GM18499 (cell line): ENCODE measurements around the gene HOXA6.

Source experiments
- ATAC-seq: cut with Tn5 transposase; IDR thresholded peaks from one replicate; pipeline ENCODE4 v1.9.1; 2021; ENCODE audit warnings: moderate number of reproducible peaks; ENCODE audit not compliant: insufficient read depth, unreplicated experiment

Gene HOXA6

DNA sequence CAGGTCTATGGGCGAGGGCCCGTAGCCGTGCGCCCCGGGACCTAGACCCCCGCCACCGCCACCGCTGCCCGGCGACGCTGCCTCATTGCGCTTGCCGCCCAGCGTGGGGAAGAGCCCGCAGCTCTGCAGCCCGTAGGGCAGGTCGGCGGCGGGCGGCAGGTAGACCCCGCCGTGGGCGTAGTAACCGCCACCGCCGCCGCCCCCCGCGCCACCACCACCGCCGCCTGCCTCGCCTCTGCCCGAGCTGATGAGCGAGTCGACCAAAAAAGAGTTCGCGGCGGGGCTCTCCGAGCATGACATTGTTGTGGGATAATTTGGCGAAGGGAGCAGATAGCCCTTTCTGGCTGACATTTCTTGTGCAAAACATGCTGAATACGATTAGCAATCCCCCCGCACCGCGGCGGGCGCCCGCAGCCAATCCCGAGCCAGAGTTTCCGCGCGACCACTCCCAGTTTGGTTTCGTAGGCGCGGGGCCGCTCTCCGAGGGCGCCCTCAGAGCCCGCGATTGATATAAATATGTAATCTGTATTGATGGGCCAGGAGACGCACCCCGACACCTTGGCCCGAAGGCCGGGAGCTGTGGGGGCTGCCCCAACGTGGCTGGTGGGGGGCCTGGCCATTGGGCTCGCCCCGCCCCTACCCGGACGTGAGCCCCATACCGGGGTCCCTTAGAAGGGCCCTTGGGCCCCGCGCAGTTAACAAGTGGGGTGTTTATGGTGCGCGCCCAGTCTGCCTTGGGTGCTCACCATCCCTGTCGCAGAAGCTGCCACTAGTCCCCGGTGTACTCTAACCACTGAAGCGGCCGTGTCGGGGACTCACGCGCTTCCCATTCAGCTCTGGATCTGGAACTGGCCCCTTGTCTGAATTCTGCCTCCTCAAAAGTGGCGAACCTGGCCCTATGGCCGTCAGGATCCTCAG is 26.6 kb upstream of the HOXA6 start, which contains the start of gene HOXA10:
HOXA10 (minus strand) TSS at position 365 of the 918 bp plus-strand sequence; CDS start at position 351, 14 bp downstream.
- ATAC-seq, result no peak

DNA sequence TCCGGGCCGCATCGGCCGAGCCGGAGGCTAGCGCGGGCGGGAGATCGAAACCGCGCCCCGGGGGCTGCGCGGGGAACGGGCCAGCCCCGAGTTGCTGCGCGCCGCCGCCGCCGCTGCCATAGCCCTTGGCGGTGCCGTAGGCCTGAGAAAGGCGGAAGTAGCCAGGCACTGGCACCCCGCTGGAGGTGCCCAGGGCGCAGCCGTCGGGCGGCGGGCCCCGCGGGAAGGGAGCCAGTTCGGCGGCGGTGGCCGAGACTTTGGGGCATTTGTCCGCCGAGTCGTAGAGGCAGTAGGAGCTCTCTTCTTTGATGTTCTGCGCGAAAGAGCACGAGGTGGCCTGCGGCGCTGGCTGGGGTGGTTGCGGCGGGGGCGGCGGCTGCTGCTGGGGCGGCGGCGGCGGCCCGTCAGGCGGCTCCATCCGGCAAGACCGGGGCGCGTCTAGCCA is 26.0 kb upstream of the HOXA6 start:
- ATAC-seq, result no peak

DNA sequence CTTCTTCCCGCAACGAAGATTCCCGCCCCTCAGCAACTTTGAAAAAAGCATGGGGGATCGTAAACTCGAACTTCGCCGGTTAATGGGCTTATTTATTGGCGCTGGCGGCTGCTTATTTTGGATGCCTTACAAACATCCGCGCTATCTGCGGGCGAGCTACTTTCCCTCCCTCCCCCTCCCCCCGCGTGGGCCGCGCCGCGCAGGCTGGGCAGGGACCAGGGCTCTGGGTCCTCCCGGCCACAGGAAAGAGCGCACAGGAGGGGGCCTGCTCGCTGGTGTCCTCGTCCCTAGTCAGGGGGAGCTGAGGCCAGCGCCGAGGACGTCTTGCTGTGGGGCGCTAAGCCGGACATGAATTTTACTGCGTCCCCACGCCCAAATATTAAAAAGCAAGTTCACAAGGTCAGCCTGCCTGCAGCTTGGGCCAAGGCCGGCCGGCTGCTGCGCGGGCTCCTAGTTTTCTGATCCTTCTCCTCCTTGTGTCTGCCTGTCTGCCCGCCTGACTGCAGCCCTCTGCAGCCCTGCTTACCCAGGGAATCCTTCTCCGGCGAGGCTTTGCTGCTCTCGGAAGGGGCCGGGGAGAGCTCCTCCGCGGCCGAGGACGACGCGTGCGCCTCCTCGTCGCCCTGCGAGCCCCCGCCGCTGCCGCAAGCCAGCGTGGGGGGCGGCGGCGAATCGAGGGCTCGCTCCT is 25.4 kb upstream of the HOXA6 start:
- no peak for ATAC-seq

DNA sequence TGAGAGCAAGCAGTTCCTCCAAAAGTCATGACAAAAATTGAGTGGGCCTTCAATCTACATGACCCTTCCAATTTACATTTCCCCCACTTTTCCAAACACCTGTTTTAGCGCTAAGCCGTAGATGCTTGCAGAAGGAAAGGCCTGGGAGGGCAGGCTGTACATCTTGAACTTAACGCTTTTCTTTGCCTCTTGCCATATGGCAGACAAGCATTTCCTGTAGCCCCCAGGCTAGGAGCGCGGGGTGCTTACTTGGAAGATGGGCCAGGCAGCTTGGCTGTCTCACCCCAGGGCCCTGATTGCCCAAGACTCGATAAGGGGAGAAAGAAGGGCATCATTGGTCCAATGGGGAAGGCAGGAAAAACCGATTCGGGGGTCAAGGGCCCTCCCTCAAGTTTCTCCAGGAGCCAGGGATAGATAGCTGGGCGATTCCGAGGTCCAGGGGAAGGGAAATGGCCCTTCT is 24.8 kb upstream of the HOXA6 start:
- no peak for ATAC-seq

DNA sequence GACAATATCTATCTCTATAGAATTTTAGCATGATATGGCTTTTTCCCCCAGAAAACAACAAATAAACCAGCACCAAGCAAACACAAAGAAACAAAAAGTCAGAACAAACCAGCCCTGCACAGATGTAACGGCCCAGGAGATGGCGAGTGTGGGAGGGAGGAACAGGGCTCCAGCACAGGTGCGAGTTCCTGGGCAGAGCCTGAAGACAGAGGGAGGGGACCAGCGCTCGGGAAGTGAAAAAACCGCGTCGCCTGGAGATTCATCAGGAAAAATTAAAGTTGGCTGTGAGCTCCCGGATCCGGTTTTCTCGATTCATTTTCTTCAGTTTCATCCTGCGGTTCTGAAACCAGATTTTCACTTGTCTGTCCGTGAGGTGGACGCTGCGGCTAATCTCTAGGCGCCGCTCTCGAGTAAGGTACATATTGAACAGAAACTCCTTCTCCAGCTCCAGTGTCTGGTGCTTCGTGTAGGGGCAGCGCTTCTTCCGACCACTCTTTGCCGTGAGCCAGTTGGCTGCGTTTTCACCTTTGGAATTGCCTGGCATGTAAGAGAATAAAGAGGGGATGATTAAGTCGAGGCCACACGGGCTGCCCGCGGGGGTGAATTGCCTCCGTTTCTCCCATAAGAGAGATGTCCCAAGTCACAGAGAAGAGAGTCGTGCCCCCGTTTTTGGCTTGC is 24.2 kb upstream of the HOXA6 start:
- ATAC-seq, result no peak

DNA sequence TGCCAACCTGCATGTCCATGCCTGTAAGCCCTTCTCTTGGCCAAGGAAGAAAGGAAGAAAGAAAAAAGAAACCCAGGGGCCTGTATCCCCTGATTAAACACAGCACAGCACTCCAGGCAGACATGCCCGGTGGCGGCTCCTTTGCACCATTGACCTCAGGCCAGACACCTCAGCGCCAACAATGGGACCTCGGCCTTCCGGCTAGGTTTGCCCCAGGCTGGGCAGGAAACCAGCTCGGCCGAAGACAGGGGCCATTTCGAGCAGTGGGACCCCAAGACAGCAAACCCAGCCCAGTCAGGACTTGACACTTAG is 23.7 kb upstream of the HOXA6 start:
- no peak for ATAC-seq

DNA sequence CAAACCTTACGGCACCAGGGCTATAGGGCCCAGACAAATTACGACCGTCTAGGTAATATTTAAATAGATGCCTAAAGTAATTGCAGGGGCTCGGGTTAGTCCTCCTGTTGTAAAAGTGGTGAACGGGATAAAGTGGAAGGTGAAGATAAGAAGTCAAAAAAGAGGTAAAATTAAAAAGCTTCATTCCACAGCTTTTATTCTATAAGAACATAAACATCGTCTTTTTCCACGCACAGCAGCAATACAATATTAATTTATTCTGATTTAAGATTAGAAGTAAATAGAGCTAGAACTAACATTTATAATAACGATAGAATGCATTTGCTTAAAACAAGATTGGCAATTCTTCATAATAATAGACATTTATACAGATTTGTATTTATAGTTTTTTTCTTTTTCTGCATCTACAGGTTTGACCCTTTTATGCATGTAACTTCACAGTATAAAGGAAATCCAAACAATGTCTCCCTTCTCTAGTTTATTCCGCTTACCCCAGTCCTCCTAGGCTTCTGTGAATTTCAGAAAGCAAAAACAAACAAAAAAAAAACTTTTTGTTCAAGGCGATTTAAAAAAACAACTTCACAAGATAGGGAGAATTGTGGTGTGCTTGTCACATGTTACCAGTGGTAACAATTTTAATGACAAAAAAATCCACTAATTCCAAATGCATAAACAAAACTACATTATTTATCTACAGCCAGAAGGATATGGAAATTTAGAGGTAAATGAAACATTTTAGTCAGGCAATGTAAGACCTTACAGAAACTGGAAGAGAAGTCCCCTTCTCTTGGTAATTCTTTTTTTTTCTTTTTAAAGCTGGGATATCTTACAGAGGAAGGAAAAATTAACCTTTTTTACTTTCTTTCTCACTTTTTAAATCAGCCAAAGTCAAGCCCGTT is 23.1 kb upstream of the HOXA6 start:
- ATAC-seq, result no peak

DNA sequence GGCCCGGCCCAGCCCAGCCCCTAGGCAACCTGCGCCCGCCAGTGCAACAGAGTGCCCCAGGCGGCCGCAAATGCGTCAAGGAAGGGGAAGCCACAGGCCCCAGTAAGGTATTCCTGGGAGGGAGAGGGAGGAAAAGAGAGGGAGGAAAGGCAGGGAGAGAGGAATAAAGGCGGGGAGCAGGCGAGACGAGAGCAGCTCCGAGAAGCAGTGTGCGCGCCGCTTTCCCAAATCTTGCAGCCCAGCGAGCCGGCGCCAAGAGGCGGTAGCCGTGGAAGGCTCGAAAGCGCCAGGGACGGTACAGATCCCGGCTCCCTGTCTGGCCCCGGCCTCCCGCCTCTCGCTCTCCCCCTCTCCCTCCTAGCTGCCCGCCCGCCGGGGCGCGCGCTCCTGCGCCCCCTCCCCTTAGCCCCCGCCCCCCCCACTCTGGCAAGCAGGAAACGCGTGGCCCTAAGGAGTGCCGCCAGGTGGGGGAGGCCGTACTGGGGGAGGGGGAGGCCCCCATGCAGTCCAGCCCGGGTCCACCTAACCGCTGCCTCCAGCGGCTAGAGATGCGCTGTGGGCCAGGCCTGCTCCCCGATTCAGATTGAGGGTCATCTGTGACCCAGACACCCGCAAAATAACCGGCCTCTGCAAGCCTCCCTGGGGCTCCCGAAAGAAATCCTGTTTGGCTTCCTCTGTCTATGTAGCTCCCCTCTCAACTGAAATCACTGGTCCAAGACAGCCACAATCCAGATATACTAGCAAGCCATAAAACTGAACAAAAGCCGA is 22.3 kb upstream of the HOXA6 start:
- ATAC-seq, result no peak

DNA sequence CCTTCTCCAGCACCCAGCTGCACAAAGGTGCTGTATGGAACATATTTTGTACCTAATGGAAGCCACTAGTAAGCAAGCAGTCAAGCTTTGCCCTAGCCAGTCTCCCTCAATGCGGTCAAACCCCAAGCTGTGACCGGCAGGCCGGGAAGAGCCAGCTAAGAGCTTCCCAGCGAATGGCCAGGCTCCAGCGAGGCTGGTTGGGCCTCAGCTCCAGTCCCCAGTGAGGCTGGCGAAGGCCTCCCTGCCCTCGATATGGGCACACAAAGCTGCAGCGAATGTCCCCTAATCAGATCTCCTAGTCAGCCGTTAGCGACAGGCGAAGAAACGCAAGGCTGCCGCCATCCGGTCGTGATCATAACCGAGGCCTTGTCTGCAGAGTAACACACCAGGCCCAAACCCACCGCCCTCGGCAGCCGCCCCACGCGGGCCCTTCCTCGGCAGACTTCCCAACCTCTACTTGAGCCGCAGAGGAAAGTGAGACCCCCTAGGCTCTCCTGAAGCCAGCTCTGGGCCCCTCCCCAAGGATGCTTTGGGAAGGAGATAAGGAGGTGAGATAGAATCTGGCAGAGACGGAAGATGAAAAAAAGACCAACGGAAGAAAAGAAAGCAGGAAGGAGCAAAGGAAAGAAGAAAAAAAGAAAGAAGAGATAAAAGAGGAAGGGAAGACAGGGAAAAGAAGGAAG is 20.8 kb upstream of the HOXA6 start:
- ATAC-seq, result no peak

DNA sequence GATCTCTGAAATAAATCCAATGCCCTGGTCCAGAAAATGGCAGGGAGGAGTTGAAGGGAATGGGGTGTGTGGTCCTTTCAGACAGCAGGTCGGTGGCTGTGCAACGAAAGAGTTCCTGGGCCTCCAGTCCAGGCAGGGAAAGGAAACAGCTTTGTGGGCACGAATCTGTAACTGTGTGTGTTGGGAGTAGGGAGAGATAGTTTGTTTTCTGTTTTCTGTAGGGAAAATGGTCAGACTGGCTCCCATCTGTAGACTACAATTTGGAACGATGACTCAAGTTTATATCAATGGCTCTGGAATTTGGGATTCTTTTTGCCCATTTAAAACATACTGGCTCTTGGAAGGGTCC is 20.3 kb upstream of the HOXA6 start:
- ATAC-seq, result no peak

DNA sequence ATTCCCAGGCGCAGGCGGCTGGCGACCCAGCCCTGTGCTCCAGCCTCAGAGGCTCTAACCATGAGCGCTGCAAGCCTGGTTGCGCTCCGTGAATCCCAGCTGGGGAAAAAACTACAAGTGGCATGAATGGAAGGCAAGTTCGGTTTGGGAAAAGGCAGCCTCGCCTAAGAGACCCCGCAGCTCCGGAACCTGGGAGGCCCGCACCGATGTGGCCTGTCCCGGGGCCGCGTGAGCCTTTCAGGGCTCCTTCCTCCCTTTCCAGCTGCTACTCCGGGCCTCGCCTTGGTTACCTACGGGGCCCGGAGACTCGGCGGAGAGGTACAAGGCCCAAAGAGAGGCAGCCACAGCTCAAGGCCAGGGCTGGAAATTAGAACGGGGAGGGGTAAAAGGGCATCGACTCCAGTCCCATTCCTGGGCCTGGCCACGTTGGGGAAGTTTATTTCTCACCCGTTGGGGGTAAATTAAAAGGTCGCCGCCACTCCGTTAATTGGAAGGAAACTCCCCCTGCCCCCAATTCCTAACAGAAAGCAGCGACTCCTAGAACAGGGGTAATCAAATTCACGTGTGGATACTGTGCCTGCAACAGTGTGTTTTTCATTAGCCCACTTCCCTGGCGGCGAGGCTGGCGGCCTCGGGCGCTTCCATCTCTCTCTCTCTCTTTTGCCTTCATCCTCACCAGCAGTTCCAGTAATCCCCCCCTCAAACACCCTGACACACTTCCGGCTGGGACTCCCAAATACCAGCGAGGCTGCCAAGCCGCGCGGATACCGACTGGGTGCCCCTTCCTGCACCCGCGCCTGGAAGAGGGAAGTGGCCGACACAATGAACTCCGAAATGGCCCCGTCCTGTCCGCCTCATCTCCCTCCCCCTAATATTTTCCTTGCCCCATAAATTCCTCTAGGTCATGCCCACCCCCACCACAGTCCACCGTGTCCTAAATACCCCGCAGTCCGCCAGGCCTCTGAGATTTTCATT is 19.2 kb upstream of the HOXA6 start:
- no peak for ATAC-seq

DNA sequence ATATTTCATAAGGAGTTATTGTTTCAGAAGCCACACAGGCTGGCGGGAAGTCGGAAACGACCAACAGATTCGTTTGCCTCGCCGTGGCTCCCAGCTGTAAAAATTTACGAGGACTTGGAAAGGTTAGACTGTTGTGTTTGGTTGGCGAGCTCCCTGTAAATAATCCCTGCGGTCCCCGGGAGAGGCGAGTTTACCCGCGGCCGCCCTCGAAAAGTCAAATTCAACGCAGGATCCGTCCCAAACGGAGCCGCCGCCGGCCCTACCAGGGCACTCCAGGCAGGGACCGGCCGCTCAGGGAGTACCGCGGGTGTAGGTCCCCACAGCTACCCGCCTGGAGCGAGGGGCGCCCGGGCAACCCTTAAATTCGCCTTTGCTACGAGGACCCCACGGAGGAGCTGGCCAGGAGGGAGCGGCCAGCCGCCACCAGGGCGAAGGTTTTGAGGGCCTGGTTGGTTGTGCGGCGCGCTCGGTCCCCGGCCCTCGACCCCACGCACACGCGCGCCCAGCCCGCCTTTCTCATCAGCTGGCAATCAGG is 18.5 kb upstream of the HOXA6 start:
- no peak for ATAC-seq

DNA sequence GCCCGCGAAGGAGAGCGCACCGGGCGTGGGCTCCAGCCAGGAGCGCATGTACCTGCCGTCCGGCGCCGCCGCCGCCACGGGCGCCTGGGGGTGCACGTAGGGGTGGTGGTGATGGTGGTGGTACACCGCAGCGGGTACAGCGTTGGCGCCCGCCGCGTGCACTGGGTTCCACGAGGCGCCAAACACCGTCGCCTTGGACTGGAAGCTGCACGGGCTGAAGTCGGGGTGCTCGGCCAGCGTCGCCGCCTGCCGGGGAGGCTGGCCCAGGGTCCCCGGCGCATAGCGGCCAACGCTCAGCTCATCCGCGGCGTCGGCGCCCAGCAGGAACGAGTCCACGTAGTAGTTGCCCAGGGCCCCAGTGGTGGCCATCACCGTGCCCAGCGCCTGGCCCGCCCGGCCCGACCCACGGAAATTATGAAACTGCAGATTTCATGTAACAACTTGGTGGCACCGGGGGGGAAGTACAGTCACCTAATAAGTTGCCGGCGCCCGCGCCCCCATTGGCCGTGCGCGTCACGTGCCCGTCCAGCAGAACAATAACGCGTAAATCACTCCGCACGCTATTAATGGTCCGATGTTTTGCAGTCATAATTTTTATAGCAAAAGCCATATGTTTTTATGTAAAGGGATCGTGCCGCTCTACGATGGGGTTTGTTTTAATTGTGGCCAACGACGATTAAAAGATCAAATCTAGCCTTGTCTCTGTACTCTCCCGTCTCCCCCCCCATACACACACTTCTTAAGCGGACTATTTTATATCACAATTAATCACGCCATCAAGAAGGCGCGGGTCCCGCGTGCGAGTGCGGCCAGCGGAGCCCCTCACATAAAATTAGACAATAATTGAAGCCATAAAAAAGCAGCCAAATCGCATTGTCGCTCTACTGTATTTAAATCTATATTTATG is 17.8 kb upstream of the HOXA6 start, which contains the start of gene HOXA9:
HOXA9 (minus strand) TSS at position 449 of the 907 bp plus-strand sequence; CDS start at position 369, 80 bp downstream.
- no peak for ATAC-seq

DNA sequence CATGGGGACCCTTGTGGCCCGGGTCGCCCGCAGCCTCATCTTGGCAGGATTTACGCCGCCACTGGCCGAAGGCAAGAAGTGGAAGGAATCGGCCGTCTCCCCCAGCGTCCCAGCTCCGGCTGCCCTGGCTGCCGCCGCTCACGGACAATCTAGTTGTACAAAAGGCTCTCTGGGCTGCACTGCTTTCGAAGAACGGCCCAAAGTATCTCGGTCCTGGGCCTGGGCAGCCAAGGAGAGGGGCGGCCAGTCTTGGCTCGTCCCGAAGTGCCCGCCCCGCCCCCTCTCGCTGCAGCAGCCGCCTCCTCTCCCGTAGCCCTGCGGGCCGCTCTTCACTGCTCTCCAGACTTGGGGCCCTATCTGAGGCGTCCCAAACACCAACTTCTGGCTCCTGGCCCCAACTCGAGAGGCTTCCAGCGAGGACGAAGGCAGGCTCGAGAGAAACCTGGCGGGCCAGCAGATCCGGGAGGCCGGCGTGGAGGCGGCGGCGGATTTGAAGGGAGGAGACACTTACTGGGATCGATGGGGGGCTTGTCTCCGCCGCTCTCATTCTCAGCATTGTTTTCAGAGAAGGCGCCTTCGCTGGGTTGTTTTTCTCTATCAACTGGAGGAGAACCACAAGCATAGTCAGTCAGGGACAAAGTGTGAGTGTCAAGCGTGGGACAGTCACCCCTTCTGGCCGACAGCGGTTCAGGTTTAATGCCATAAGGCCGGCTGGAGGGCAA is 17.0 kb upstream of the HOXA6 start:
- no peak for ATAC-seq

DNA sequence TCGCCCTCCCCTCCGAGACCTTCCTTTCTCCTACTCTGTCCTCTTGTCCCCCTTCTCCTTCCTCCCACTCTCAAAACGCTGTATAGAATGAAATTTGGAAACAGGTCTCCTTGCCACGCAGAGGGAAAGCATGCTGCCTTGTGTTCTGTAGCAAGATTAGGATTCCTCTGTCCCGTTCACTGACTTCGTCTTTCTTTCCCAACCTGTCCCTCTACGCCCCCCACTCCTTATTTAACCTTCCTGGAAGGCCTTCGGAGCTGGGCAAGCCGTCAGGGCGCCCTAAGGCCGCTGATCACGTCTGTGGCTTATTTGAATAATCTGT is 16.4 kb upstream of the HOXA6 start:
- no peak for ATAC-seq
